ENCODE measurements around the gene HNRNPLL. TPM values are rescaled to one million over a fixed set of nuclear protein-coding genes. Genes with fewer than 3 reads are reported as not detected.

Gene HNRNPLL
- total RNA-seq, 3 donors from 2014 or later (not counting 1 experiment from before 2014, with no cell fraction given): 7.3 to 18.4 (median 8.8) TPM

- WGBS (ENCODE audit: insufficient coverage): 91% methylated on average over 6 of the region's 6 CpGs
- H3K9me3 Mint-ChIP-seq: no peaks in the 10 kb centered on the region
- peaks cover 5 to 19% of the 10 kb centered on the region in 2 donors for H3K27me3 Mint-ChIP-seq (ENCODE audit: low read depth in 2 of 2)
- no peaks in the 10 kb centered on the region for H3K27me3 ChIP-seq (ENCODE audit: control insufficient read depth, insufficient read depth, low read length)
- H3K27ac Mint-ChIP-seq: no peak overlapping the region
- no peak for ATAC-seq
- H3K4me1 ChIP-seq (ENCODE audit: control insufficient read depth, insufficient read depth, low read length): no peaks in the 10 kb centered on the region
- no peaks in the 10 kb centered on the region for H3K9me3 ChIP-seq (ENCODE audit: control insufficient read depth, insufficient read depth, low read length)
- TF ChIP-seq CTCF (IDR thresholded peaks at IDR 0.05): no peak
- H3K27ac ChIP-seq (ENCODE audit: low read length): no peak overlapping the region
- no peaks in the 10 kb centered on the region for H3K36me3 ChIP-seq (ENCODE audit: control insufficient read depth, insufficient read depth, low read length)
- DNase-seq: no peak
- H3K4me3 Mint-ChIP-seq: no peak overlapping the region
- no peak overlapping the region for H3K4me3 ChIP-seq (ENCODE audit: low read length)
- no peaks in the 10 kb centered on the region for H3K4me1 Mint-ChIP-seq
- H3K36me3 Mint-ChIP-seq: no peaks in the 10 kb centered on the region
- intact Hi-C loops (cut with micrococcal nuclease): no loop called here
Measured at GRCh38 chr2:38517284-38517683, 85.4 kb downstream of the HNRNPLL start.

DNA sequence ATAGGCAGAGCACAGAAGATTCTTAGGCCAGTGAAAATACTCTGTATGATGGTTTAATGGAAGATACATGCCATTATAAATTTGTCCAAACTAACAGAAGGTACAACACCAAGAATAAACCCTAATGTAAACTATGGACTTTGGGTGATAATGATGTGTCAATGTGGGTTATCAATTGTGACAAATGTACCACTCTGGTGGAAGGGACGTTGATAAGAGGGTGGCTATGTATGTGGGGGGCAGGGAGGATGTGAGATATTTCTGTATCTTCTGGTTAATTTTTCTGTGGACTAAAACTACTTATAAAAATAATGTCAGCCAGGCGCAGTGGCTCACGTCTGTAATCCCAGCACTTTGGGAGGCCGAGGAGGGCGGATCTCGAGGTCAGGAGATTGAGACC lies 86.2 kb downstream of the HNRNPLL start:
- Mint-ChIP-seq H3K27ac (no peak overlapping the region), H3K4me1 (no peaks in the 10 kb centered on the region), H3K27me3 (ENCODE audit: low read depth in 2 of 2) (peaks cover 5 to 14% of the 10 kb centered on the region in 2 donors), H3K4me3 (no peak overlapping the region), H3K9me3 (no peaks in the 10 kb centered on the region), H3K36me3 (no peaks in the 10 kb centered on the region)
- intact Hi-C loops (cut with micrococcal nuclease): no loop called here
- no peaks in the 10 kb centered on the region for H3K9me3 ChIP-seq (ENCODE audit: control insufficient read depth, insufficient read depth, low read length)
- no peaks in the 10 kb centered on the region for H3K4me1 ChIP-seq (ENCODE audit: control insufficient read depth, insufficient read depth, low read length)
- H3K36me3 ChIP-seq (ENCODE audit: control insufficient read depth, insufficient read depth, low read length): no peaks in the 10 kb centered on the region
- WGBS (ENCODE audit: insufficient coverage): 71% methylated on average over 6 of the region's 6 CpGs
- TF ChIP-seq CTCF (IDR thresholded peaks at IDR 0.05): no peak
- no peak overlapping the region for H3K4me3 ChIP-seq (ENCODE audit: low read length)
- DNase-seq (no peak), ATAC-seq (no peak)
- no peak overlapping the region for H3K27ac ChIP-seq (ENCODE audit: low read length)
- H3K27me3 ChIP-seq (ENCODE audit: control insufficient read depth, insufficient read depth, low read length): no peaks in the 10 kb centered on the region

GRCh38 chr2:38516122-38516521 lies 86.6 kb downstream of the HNRNPLL start:
- intact Hi-C loops (cut with micrococcal nuclease): no loop called here
- ATAC-seq (no peak), DNase-seq (no peak)
- Mint-ChIP-seq H3K27me3 (ENCODE audit: low read depth in 2 of 2) (peaks cover 5 to 14% of the 10 kb centered on the region in 2 donors), H3K27ac (no peak overlapping the region), H3K4me1 (no peaks in the 10 kb centered on the region), H3K4me3 (no peak overlapping the region), H3K36me3 (no peaks in the 10 kb centered on the region), H3K9me3 (no peaks in the 10 kb centered on the region)
- Histone ChIP-seq H3K4me3 (ENCODE audit: low read length) (no peak overlapping the region), H3K4me1 (ENCODE audit: control insufficient read depth, insufficient read depth, low read length) (no peaks in the 10 kb centered on the region), H3K27me3 (ENCODE audit: control insufficient read depth, insufficient read depth, low read length) (no peaks in the 10 kb centered on the region), H3K9me3 (ENCODE audit: control insufficient read depth, insufficient read depth, low read length) (no peaks in the 10 kb centered on the region), H3K27ac (ENCODE audit: low read length) (no peak overlapping the region), H3K36me3 (ENCODE audit: control insufficient read depth, insufficient read depth, low read length) (no peaks in the 10 kb centered on the region)
- no peak for TF ChIP-seq CTCF (IDR thresholded peaks at IDR 0.05)
- 94% methylated on average over 3 of the region's 3 CpGs for WGBS (ENCODE audit: insufficient coverage)
